Thymus (tissue), 11 donors: Measurements from ENCODE around the gene GPR15. TPM values are rescaled to one million over a fixed set of nuclear protein-coding genes. Genes with fewer than 3 reads are reported as not detected.

ENCODE experiments used
- DNase-seq, 9 donors: peaks; one replicate each; pipeline ENCODE4 v3.0.0-alpha.2; 2013; ENCODE audit warnings: low spot score in 9 of 9, low read depth in 6 of 9, missing footprints in 1 of 9
- H3K27ac ChIP-seq, 2 donors: one replicate each; pipeline ENCODE4 v1.5.1; 2013; ENCODE audit warnings: control low read depth in 1 of 2, low read depth in 1 of 2, low read length in 1 of 2, mild to moderate bottlenecking in 1 of 2, moderate library complexity in 1 of 2
- H3K27me3 ChIP-seq, 2 donors: one replicate each; pipeline ENCODE4 v1.5.1; 2013; ENCODE audit warnings: low read length in 1 of 2; ENCODE audit not compliant: control insufficient read depth in 2 of 2, insufficient read depth in 1 of 2
- H3K36me3 ChIP-seq, 2 donors: one replicate each; pipeline ENCODE4 v1.5.1; 2013; ENCODE audit warnings: low read length in 1 of 2, mild to moderate bottlenecking in 1 of 2, moderate library complexity in 1 of 2; ENCODE audit not compliant: control insufficient read depth in 2 of 2, insufficient read depth in 2 of 2
- H3K4me1 ChIP-seq, 2 donors: one replicate each; pipeline ENCODE4 v1.5.1; 2013; ENCODE audit warnings: low read length in 2 of 2; ENCODE audit not compliant: control insufficient read depth in 2 of 2, insufficient read depth in 2 of 2
- H3K4me3 ChIP-seq, 2 donors: one replicate each; pipeline ENCODE4 v1.5.1; 2013; ENCODE audit warnings: low read length in 2 of 2, control low read depth in 1 of 2, mild to moderate bottlenecking in 1 of 2
- H3K9me3 ChIP-seq, 2 donors: one replicate each; pipeline ENCODE4 v1.5.1; 2013; ENCODE audit warnings: low read length in 1 of 2, mild to moderate bottlenecking in 1 of 2; ENCODE audit not compliant: control insufficient read depth in 2 of 2, insufficient read depth in 1 of 2
- WGBS: extraction: QIAGEN DNeasy Blood & Tissue Kit; methylation state at CpG from one replicate; pipeline ENCODE4 v1.1.7; 2013; 5-methylcytosine and 5-hydroxymethylcytosine counted together
- polyA plus RNA-seq: library from polyadenylated mRNA; stranded (reverse); fragments of 200-250 nt; gene quantifications from one replicate; pipeline ENCODE4 v1.2.3, GENCODE V29; 2013
- total RNA-seq: library from RNA; stranded (reverse); fragments of 120-200 nt; gene quantifications from one replicate; pipeline ENCODE4 v1.2.4, GENCODE V29; 2013
- donor health status: healthy.

GPR15 gene
- total and polyA plus RNA-seq, 2 donors, result 0.47 to 1.0 TPM

DNA sequence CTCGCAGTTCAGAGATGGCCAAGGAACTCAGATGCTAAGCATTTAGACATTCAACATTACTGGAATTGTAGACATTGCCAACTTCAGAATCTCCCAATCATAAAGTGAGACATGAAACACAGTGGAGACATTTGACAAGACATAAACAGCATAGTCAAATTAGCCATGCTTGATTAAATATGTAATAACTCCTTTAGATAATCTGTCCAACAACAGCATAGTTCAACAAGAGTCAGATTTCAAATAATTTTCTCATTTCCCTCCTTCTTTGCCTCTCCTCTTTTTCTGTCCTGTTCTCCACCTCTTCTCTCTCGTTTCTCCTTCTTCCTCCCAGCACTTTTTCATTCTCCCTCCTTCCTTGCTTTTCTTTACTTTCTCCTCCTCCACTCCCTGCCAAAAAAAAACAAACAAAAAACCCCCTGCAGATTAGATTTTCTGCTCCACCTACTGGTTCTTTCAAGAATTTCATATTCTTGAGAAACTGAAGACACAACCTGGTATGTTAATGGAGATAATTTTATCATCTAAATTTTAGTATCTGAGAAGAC, 41.5 kb downstream of the GPR15 start:
- Histone ChIP-seq H3K27ac (no peak overlapping the region), H3K4me1 (no peaks in the 10 kb centered on the region), H3K4me3 (no peak overlapping the region), H3K27me3 (no peaks in the 10 kb centered on the region), H3K36me3 (peaks cover 7 to 8% of the 10 kb centered on the region in 2 donors), H3K9me3 (no peaks in the 10 kb centered on the region)
- 49% methylated on average over 2 of the region's 2 CpGs for WGBS
- DNase-seq, result peak in 1 of 9 donors; percentile 51

DNA sequence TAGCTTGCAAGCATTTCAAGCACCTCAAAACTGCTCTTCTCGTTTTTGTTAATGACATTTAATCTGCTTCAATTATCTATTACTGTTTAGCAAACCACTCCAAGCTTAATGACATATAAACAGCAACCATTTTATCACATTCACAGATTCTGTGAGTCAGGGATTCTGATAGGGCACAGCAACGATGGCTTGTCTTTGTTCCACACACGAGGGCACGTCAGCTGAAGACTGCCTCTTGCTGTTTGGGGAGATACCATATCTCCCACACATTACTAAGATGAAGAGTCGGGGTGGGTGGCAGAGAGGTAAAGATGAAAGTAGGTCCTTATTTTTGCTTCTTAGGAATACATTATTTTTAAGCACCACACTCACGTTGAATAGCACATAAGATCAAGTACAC, 42.4 kb downstream of the GPR15 start:
- Histone ChIP-seq H3K4me1 (no peaks in the 10 kb centered on the region), H3K27ac (no peak overlapping the region), H3K27me3 (no peaks in the 10 kb centered on the region), H3K36me3 (peaks cover 7 to 14% of the 10 kb centered on the region in 2 donors), H3K9me3 (no peaks in the 10 kb centered on the region), H3K4me3 (no peak overlapping the region)
- WGBS, result 97% methylated on average over 6 of the region's 6 CpGs
- DNase-seq, result no peak

DNA sequence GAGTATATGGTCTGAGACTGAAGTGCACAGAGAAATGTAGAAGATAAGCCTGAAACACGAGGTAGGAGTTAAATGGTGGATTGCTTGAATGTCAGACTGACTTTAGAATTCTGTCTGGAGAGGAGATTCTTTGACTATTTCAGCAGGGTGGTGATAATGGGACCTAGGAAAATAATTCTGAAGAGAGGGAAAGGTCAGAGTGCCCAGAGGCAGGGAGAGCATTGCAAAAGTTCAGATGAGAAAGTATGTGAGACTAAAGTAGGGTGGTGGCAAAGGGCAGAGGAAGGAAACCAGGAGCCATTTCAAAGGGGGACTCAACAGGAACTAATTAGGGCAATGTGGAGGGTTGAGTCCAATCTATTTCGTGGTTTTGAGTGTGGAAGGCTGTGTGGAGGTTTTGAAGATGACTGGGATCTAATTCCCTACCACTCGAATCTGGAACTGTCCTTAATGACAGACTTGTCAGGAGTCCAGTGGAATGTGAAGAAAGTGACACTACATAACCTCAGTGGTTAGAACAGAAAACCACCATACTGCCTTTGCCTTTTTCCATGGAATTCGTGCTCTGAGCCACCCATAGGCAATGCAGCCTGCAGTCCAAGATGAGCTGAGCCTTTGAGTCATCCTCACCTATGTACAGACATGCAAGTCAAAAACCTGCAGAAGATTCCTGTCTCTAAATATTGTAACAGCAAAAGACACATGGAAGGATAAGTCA, 45.6 kb downstream of the GPR15 start:
- no peak overlapping the region for H3K27ac ChIP-seq
- no peak overlapping the region for H3K4me3 ChIP-seq
- DNase-seq, result no peak
- H3K4me1 ChIP-seq, result no peaks in the 10 kb centered on the region
- H3K9me3 ChIP-seq, result no peaks in the 10 kb centered on the region
- 92% methylated on average over 4 of the region's 4 CpGs for WGBS
- H3K36me3 ChIP-seq, result peaks cover 15 to 32% of the 10 kb centered on the region in 2 donors
- H3K27me3 ChIP-seq, result no peaks in the 10 kb centered on the region

DNA sequence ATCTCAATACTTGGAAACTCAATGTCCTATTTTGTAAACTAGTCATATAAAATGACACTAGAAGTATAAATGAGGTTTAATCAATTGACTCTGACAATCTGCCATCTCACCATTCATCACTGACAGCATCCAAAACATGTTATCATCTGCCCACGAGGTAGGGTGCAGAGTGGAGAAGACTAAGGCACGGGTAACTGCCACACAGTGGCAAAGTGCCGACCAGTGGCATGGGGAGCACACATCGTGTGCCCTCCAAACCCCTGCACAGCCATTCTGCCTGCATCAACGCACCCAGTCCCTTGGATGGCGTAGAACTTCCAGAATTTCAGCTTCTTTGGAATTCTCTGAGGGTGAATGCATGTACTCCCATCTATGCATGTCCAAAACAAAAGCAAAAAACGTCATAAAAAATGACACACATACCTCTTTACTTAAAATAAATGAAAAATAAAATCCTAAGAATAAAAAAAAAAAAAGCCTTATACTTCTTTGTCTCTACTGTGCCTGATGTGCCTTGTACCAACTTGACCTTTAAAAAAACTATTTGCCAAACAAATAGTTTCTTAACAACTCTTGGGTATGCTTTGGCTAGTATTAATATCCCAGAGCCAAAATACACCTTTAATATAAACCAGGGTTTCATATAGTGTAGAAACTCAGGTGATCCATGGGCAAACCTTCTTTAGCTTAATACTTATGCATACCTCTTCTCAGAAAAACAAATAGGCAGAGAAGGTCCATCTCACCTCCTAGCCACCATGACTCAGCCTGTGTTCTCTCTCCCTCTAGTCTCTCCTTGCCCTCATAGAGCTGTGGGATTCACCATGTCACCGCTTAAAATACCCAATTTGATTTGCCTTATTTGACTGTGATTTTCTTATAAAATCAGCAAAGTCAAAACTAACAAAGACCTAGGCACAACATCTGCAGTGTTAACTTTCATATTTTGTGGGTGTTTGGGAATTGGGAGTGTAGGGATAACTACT, 48.9 kb downstream of the GPR15 start:
- WGBS, result 98% methylated on average over 8 of the region's 8 CpGs
- DNase-seq, result no peak
- Histone ChIP-seq H3K9me3 (no peaks in the 10 kb centered on the region), H3K27ac (no peak overlapping the region), H3K4me1 (no peaks in the 10 kb centered on the region), H3K27me3 (no peaks in the 10 kb centered on the region), H3K36me3 (peaks cover 21 to 40% of the 10 kb centered on the region in 2 donors), H3K4me3 (no peak overlapping the region)

DNA sequence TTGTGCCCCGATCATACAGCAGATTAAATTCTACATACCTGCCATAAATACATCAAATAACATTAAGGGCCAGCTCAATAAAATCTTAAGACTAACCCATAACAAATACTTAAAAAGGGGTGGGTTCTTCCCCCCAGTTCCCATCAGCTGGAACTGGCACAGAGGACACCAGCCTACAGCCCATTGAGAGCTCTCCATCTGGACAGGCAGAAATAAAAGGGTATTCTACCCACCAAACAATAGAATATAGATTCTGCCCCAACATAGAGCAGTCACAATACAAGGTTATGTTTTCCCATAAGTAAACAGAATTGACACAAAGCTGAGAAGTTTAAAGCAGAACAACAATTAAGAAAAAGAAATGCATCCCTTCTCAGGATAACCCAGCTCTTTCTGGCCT, 49.7 kb downstream of the GPR15 start:
- Histone ChIP-seq H3K36me3 (peaks cover 25 to 44% of the 10 kb centered on the region in 2 donors), H3K27me3 (no peaks in the 10 kb centered on the region), H3K27ac (no peak overlapping the region), H3K4me1 (no peaks in the 10 kb centered on the region), H3K4me3 (no peak overlapping the region), H3K9me3 (no peaks in the 10 kb centered on the region)
- DNase-seq, result no peak
- WGBS, result 97% methylated on average over 1 of the region's 1 CpG

DNA sequence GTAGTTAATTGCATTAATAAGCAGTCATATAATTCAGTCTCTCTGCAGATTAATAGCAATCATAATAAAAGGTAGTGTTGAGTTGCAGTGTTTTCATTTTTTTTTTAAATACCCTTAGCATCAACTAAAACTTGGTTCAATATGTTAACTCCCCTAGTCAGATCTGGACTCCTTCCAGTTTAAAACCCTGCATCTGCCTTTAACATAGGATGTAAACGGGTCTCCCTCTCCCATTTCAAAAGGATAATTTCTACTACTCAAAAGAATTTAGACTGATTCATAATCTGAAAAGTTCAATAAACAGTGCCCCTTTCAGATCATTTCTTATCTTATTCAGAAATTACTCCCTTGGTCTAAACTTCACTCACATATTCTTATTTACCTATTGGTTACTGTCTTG, 50.3 kb downstream of the GPR15 start:
- Histone ChIP-seq H3K4me3 (no peak overlapping the region), H3K4me1 (no peaks in the 10 kb centered on the region), H3K9me3 (no peaks in the 10 kb centered on the region), H3K27ac (no peak overlapping the region), H3K36me3 (peaks cover 23 to 43% of the 10 kb centered on the region in 2 donors), H3K27me3 (no peaks in the 10 kb centered on the region)
- DNase-seq, result no peak
- WGBS, result 99% methylated on average over 1 of the region's 1 CpG

DNA sequence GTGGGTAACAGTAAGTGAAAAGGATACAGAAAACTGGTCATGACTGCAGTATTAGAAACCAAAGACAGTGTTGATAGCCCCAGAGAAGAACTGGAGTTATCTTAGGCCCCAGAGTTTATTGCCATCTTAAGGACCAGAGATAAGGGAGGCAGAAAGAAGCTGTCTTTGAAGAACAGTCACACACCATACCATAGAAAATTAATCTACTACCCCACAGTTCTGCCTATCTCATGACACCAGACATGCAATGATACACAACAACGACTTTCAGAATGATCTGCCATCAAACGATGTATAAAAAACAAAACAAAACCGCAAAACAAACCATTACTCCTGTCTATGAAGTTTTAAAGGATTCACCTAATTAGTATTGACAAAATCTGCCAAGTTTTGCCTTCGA, 52.0 kb downstream of the GPR15 start:
- no peaks in the 10 kb centered on the region for H3K4me1 ChIP-seq
- H3K9me3 ChIP-seq, result no peaks in the 10 kb centered on the region
- H3K27me3 ChIP-seq, result no peaks in the 10 kb centered on the region
- WGBS, result 97% methylated on average over 4 of the region's 4 CpGs
- H3K36me3 ChIP-seq, result peaks cover 19 to 49% of the 10 kb centered on the region in 2 donors
- DNase-seq, result no peak
- H3K4me3 ChIP-seq, result no peak overlapping the region
- H3K27ac ChIP-seq, result no peak overlapping the region
